PC-9 (cell line): ENCODE measurements around the gene RNF41.
A peak's percentile ranks its signal among the peaks of the same experiment; 100 is the strongest.

Source experiments
- EZH2 ChIP-seq: fragments of 200-600 bp; sonication (generic); IDR thresholded peaks from 2 replicates; pipeline ENCODE4 v1.8.0; 2017; ENCODE audit warnings: antibody characterized with exemption, low read depth
- TF ChIP-seq, protein P1 (sequence below): fragments of 200-600 bp; sonication (generic); conservative IDR thresholded peaks from 2 replicates; pipeline ENCODE4 v1.6.1; 2017; ENCODE audit warnings: mixed run types, antibody characterized with exemption, mild to moderate bottlenecking, moderate library complexity

DNA sequence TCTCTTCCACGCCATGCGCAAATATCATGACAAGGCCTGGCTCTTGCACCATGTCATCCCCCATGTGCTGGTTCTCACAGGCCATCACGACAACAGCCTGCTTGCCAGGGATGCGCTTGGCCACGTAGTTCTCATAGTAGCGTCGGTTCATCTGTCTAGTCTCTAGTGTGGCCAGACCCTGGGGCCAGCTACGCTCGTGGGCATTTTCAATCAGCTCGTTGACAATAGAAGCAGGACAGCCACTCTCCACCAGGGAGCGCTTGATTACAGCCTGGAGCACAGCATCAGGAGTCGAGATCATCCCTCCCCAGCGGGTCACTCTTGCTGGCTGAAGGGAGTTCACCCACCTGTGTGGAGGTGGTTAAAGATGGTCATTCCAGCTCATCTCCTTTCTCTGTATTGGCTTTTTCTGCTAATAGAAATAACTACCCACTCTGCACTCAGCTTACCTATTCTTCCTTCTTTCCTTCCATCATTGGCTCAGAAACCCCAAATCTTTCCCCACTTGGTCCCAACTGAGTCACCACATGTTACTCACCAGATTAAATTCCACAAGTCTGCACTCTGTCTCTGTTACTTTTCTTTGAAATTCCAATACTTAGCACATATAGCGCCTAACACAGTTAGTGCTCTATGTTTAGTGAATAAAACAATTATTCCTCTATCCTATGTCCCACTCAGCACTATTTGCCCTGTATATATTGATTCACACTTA is 15.1 kb downstream of the RNF41 start:
- TF ChIP-seq, protein P1, sequence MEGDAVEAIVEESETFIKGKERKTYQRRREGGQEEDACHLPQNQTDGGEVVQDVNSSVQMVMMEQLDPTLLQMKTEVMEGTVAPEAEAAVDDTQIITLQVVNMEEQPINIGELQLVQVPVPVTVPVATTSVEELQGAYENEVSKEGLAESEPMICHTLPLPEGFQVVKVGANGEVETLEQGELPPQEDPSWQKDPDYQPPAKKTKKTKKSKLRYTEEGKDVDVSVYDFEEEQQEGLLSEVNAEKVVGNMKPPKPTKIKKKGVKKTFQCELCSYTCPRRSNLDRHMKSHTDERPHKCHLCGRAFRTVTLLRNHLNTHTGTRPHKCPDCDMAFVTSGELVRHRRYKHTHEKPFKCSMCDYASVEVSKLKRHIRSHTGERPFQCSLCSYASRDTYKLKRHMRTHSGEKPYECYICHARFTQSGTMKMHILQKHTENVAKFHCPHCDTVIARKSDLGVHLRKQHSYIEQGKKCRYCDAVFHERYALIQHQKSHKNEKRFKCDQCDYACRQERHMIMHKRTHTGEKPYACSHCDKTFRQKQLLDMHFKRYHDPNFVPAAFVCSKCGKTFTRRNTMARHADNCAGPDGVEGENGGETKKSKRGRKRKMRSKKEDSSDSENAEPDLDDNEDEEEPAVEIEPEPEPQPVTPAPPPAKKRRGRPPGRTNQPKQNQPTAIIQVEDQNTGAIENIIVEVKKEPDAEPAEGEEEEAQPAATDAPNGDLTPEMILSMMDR: peak; percentile 43; the same call in 1 of the 2 replicates
- TF ChIP-seq EZH2: no peak
